Measurements from ENCODE around the gene MAPKAPK3. TPM values are rescaled to one million over a fixed set of nuclear protein-coding genes. Genes with fewer than 3 reads are reported as not detected.

The MAPKAPK3 gene
- total and polyA plus RNA-seq, 2 experiments from 2014 or later: 33.2 to 72.1 TPM

DNA sequence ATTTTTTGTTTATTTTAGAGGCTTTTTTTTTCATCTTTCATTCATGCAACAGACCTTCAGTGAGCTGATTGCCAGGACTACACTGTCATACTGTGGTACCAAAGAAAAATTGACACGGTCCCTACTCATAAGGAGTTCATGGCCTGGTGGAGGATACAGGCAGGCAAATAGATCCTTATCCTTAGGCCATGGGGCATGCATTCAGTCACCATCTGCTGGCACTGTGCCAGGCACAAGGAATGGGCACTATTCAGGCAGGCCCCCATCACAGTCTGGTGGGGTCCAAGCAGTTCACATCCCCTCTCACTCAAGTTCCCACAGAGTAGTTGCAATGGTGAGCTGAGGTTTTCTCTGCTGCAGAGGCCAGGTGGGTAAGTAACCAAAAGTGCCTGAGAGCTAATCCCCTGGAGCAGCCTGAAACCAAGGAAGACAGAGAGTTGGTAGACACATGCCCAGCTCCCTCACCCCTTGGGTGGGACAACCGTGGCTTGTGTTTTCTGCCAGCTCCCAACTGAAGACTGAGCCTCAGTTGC, 22.6 kb upstream of the MAPKAPK3 start:
- in situ Hi-C loops (cut with MboI): no loop called here
- Histone ChIP-seq H3K4me1 (ENCODE audit: insufficient read depth) (peaks cover 13% of the 10 kb centered on the region), H3K9me3 (ENCODE audit: low read depth) (no peaks in the 10 kb centered on the region), H3K4me2 (ENCODE audit: unreplicated experiment) (no peak overlapping the region), H2AFZ (no peak overlapping the region), H3F3A (ENCODE audit: insufficient read depth) (0 out of 2 replicates have a peak, but pooled peaks cover 5% of the 10 kb centered on the region), H3K9me2 (ENCODE audit: insufficient read depth) (no peaks in the 10 kb centered on the region), H3K4me3 (no peak overlapping the region), H3K27me3 (replicated peaks; ENCODE audit: insufficient read depth) (no peaks in the 10 kb centered on the region), H3K27ac (no peak overlapping the region), H3K36me3 (ENCODE audit: low read depth) (no peaks in the 10 kb centered on the region), H3K79me2 (ENCODE audit: insufficient read depth) (no peaks in the 10 kb centered on the region), H4K20me1 (ENCODE audit: insufficient read depth) (no peaks in the 10 kb centered on the region), H3K9ac (no peak overlapping the region)
- DNase-seq: no peak
- TF ChIP-seq EZH2phosphoT487 (IDR thresholded peaks at IDR 0.05; ENCODE audit: insufficient read depth, low read depth) (no peak), EZH2 (IDR thresholded peaks at IDR 0.05; ENCODE audit: insufficient read depth, poor library complexity, severe bottlenecking) (no peak)
- 7 to 11% methylated on average over 2 of the region's 2 CpGs for WGBS, 2 experiments (ENCODE audit: low coverage in 1 of 2, low lambda C conversion rate in 2 of 2, missing lambda C conversion rate in 2 of 2)

GRCh38 chr3:50599115-50599715, 17.7 kb upstream of the MAPKAPK3 start:
- no peak for DNase-seq
- Histone ChIP-seq H3K4me2 (ENCODE audit: unreplicated experiment) (no peak overlapping the region), H3K9me2 (ENCODE audit: insufficient read depth) (no peaks in the 10 kb centered on the region), H3K36me3 (ENCODE audit: low read depth) (no peaks in the 10 kb centered on the region), H4K20me1 (ENCODE audit: insufficient read depth) (no peaks in the 10 kb centered on the region), H3K4me1 (ENCODE audit: insufficient read depth) (peaks cover 19% of the 10 kb centered on the region), H3K27me3 (replicated peaks; ENCODE audit: insufficient read depth) (no peaks in the 10 kb centered on the region), H3K27ac (no peak overlapping the region), H2AFZ (no peak overlapping the region), H3F3A (ENCODE audit: insufficient read depth) (peaks cover 17% of the 10 kb centered on the region), H3K9me3 (ENCODE audit: low read depth) (no peaks in the 10 kb centered on the region), H3K4me3 (no peak overlapping the region), H3K9ac (no peak overlapping the region), H3K79me2 (ENCODE audit: insufficient read depth) (no peaks in the 10 kb centered on the region)
- WGBS, 2 experiments (ENCODE audit: low coverage in 1 of 2, low lambda C conversion rate in 2 of 2, missing lambda C conversion rate in 2 of 2): 61 to 76% methylated on average over 6 of the region's 6 CpGs
- in situ Hi-C loops (cut with MboI): no loop called here
- TF ChIP-seq EZH2 (IDR thresholded peaks at IDR 0.05; ENCODE audit: insufficient read depth, poor library complexity, severe bottlenecking): no peak
- TF ChIP-seq EZH2phosphoT487 (IDR thresholded peaks at IDR 0.05; ENCODE audit: insufficient read depth, low read depth): no peak

GRCh38 chr3:50599716-50600118, 17.2 kb upstream of the MAPKAPK3 start:
- no peak overlapping the region for H3K4me2 ChIP-seq (ENCODE audit: unreplicated experiment)
- H3K36me3 ChIP-seq (ENCODE audit: low read depth): no peaks in the 10 kb centered on the region
- no peaks in the 10 kb centered on the region for H3K9me2 ChIP-seq (ENCODE audit: insufficient read depth)
- no peak overlapping the region for H2AFZ ChIP-seq
- no peaks in the 10 kb centered on the region for H3K27me3 ChIP-seq (replicated peaks; ENCODE audit: insufficient read depth)
- peaks cover 17% of the 10 kb centered on the region for H3F3A ChIP-seq (ENCODE audit: insufficient read depth)
- in situ Hi-C loops (cut with MboI): no loop called here
- no peak for TF ChIP-seq EZH2phosphoT487 (IDR thresholded peaks at IDR 0.05; ENCODE audit: insufficient read depth, low read depth)
- TF ChIP-seq EZH2 (IDR thresholded peaks at IDR 0.05; ENCODE audit: insufficient read depth, poor library complexity, severe bottlenecking): no peak
- no peaks in the 10 kb centered on the region for H3K79me2 ChIP-seq (ENCODE audit: insufficient read depth)
- peaks cover 19% of the 10 kb centered on the region for H3K4me1 ChIP-seq (ENCODE audit: insufficient read depth)
- H3K9me3 ChIP-seq (ENCODE audit: low read depth): no peaks in the 10 kb centered on the region
- no peak overlapping the region for H3K9ac ChIP-seq
- H4K20me1 ChIP-seq (ENCODE audit: insufficient read depth): no peaks in the 10 kb centered on the region
- 87 to 95% methylated on average over 1 of the region's 1 CpG for WGBS, 2 experiments (ENCODE audit: low coverage in 1 of 2, low lambda C conversion rate in 2 of 2, missing lambda C conversion rate in 2 of 2)
- peak; percentile 35 for DNase-seq
- no peak overlapping the region for H3K4me3 ChIP-seq
- no peak overlapping the region for H3K27ac ChIP-seq

DNA sequence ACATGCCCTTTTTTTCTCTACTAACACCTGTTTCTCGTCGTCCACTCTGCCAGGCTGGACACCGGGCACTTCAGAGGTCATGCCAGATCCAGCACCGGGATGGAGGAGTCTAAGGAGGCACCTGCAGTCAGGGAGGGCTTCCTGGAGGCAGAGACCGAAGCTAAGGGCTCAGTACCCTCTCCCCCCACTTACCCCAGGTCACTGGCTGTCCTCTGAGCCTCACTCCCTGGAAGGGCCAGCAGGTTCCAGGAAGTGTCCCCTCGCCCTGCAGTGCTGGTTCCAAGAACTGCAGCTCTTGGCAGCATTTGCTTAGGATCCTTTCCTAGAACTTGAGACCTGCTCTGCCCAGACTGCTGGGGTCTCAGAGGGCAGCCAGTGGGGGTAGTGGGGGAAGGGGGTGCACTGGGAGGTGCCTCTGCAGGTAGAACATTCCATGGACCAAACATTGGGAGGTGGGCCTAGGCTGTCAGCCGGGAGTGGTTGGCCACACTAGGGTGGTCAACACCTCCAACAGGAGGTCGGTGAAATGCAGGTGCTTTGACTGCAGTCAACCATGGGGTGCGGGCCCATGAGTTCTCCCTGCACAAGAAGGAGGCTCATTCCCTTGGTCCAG, 16.7 kb upstream of the MAPKAPK3 start:
- no peak overlapping the region for H2AFZ ChIP-seq
- H3K4me2 ChIP-seq (ENCODE audit: unreplicated experiment): no peak overlapping the region
- WGBS, 2 experiments (ENCODE audit: low coverage in 1 of 2, low lambda C conversion rate in 2 of 2, missing lambda C conversion rate in 2 of 2): 77 to 80% methylated on average over 9 of the region's 9 CpGs
- no peaks in the 10 kb centered on the region for H3K9me2 ChIP-seq (ENCODE audit: insufficient read depth)
- no peaks in the 10 kb centered on the region for H3K9me3 ChIP-seq (ENCODE audit: low read depth)
- no peak for DNase-seq
- H3K27ac ChIP-seq: peak overlapping the region; percentile 99; the same call in 1 of the 2 replicates
- no peak overlapping the region for H3K4me3 ChIP-seq
- no peaks in the 10 kb centered on the region for H3K79me2 ChIP-seq (ENCODE audit: insufficient read depth)
- H3F3A ChIP-seq (ENCODE audit: insufficient read depth): peaks cover 15% of the 10 kb centered on the region
- no peaks in the 10 kb centered on the region for H3K27me3 ChIP-seq (replicated peaks; ENCODE audit: insufficient read depth)
- in situ Hi-C loops (cut with MboI): no loop called here
- H3K4me1 ChIP-seq (ENCODE audit: insufficient read depth): peaks cover 19% of the 10 kb centered on the region
- TF ChIP-seq EZH2phosphoT487 (IDR thresholded peaks at IDR 0.05; ENCODE audit: insufficient read depth, low read depth) (no peak), EZH2 (IDR thresholded peaks at IDR 0.05; ENCODE audit: insufficient read depth, poor library complexity, severe bottlenecking) (no peak)
- no peaks in the 10 kb centered on the region for H3K36me3 ChIP-seq (ENCODE audit: low read depth)
- no peaks in the 10 kb centered on the region for H4K20me1 ChIP-seq (ENCODE audit: insufficient read depth)
- peak overlapping the region; percentile 96 for H3K9ac ChIP-seq

All from GM23248 (cell line).